ENCODE results near the gene ZAP70. TPM values are rescaled to one million over a fixed set of nuclear protein-coding genes. Genes with fewer than 3 reads are reported as not detected.

Gene ZAP70
- total RNA-seq, 4 donors from 2014 or later, result 2.6 to 16.1 (median 12.0) TPM

- WGBS, 2 donors (ENCODE audit: low coverage in 1 of 2), result 100% methylated on average over 1 of the region's 1 CpG; no CpG with 5 or more reads in 1 of the 2 donors
- Histone ChIP-seq H3K27ac (no peak overlapping the region), H3K27me3 (no peaks in the 10 kb centered on the region), H3K9me3 (peaks cover 0 to 4% of the 10 kb centered on the region in 2 donors), H3K36me3 (no peaks in the 10 kb centered on the region), H3K4me3 (no peak overlapping the region), H3K4me1 (no peaks in the 10 kb centered on the region)
- DNase-seq, result no peak
- intact Hi-C loops (cut with DNase I; ENCODE audit: low total_unique reads), result loop anchor here (5.0 kb wide), 1 partner anchor 1062 kb away; no protein-coding TSS in a partner anchor
- no peak for TF ChIP-seq EP300 (IDR thresholded peaks at IDR 0.05; ENCODE audit: low read depth)
- no peak for TF ChIP-seq POLR2A (IDR thresholded peaks at IDR 0.05)
- TF ChIP-seq CTCF (IDR thresholded peaks at IDR 0.05), result no peak
- TF ChIP-seq POLR2AphosphoS5 (IDR thresholded peaks at IDR 0.05), result no peak
- in situ Hi-C loops (cut with MboI; ENCODE audit: low pct_ligation_motif_present in 1 of 4, low pct_unique_long_range_greater_than_20kb in 1 of 4, low sequenced_read_pairs in 3 of 4), result no loop called here
Observed at GRCh38 chr2:97730245-97730644, 16.9 kb downstream of the ZAP70 start.

GRCh38 chr2:97731274-97732020 lies 18.1 kb downstream of the ZAP70 start:
- no peak for DNase-seq
- WGBS, 2 donors (ENCODE audit: low coverage in 1 of 2), result 60 to 91% methylated on average over 1 to 12 of the region's 12 CpGs
- no peaks in the 10 kb centered on the region for H3K27me3 ChIP-seq
- intact Hi-C loops (cut with DNase I; ENCODE audit: low total_unique reads), result loop anchor here (5.0 kb wide), 1 partner anchor 1061 kb away; no protein-coding TSS in a partner anchor
- H3K36me3 ChIP-seq, result no peaks in the 10 kb centered on the region
- in situ Hi-C loops (cut with MboI; ENCODE audit: low pct_ligation_motif_present in 1 of 4, low pct_unique_long_range_greater_than_20kb in 1 of 4, low sequenced_read_pairs in 3 of 4), result no loop called here
- no peaks in the 10 kb centered on the region for H3K4me1 ChIP-seq
- H3K27ac ChIP-seq, result no peak overlapping the region
- H3K9me3 ChIP-seq, result peaks cover 0 to 4% of the 10 kb centered on the region in 2 donors
- H3K4me3 ChIP-seq, result no peak overlapping the region
- TF ChIP-seq POLR2AphosphoS5 (IDR thresholded peaks at IDR 0.05) (no peak), POLR2A (IDR thresholded peaks at IDR 0.05) (no peak), EP300 (IDR thresholded peaks at IDR 0.05; ENCODE audit: low read depth) (no peak), CTCF (IDR thresholded peaks at IDR 0.05) (no peak)

- intact Hi-C loops (cut with DNase I; ENCODE audit: low total_unique reads), result loop anchor here (5.0 kb wide), 1 partner anchor 1060 kb away; no protein-coding TSS in a partner anchor
- WGBS, 2 donors (ENCODE audit: low coverage in 1 of 2), result 93% methylated on average over 28 of the region's 28 CpGs; no CpG with 5 or more reads in 1 of the 2 donors
- peaks cover 0 to 4% of the 10 kb centered on the region in 2 donors for H3K9me3 ChIP-seq
Observed at GRCh38 chr2:97732436-97733340, 19.3 kb downstream of the ZAP70 start.

More at GRCh38 chr2:97732436-97733340, 19.3 kb downstream of the ZAP70 start:
- TF ChIP-seq EP300 (IDR thresholded peaks at IDR 0.05; ENCODE audit: low read depth) (no peak), CTCF (IDR thresholded peaks at IDR 0.05) (no peak), POLR2A (IDR thresholded peaks at IDR 0.05) (no peak), POLR2AphosphoS5 (IDR thresholded peaks at IDR 0.05) (no peak)
- H3K4me3 ChIP-seq, result no peak overlapping the region
- H3K27me3 ChIP-seq, result no peaks in the 10 kb centered on the region
- no peak overlapping the region for H3K27ac ChIP-seq
- no peak for DNase-seq
- in situ Hi-C loops (cut with MboI; ENCODE audit: low pct_ligation_motif_present in 1 of 4, low pct_unique_long_range_greater_than_20kb in 1 of 4, low sequenced_read_pairs in 3 of 4), result no loop called here
- no peaks in the 10 kb centered on the region for H3K36me3 ChIP-seq
- H3K4me1 ChIP-seq, result no peaks in the 10 kb centered on the region

All from transverse colon (tissue), 4 donors.